Endothelial cell (in vitro differentiated cells): ENCODE results near the gene CIDEB. TPM values are rescaled to one million over a fixed set of nuclear protein-coding genes. Genes with fewer than 3 reads are reported as not detected.

ENCODE experiments used
- DNase-seq: peaks from one replicate; pipeline ENCODE4 v3.0.0; 2021; ENCODE audit warnings: low spot score
- H3K27ac Mint-ChIP-seq: one replicate; pipeline ENCODE4 v1.8.0; 2021; ENCODE audit warnings: mixed read lengths, inconsistent platforms; ENCODE audit not compliant: unreplicated experiment
- H3K27me3 Mint-ChIP-seq: one replicate; pipeline ENCODE4 v1.8.0; 2021; ENCODE audit warnings: mild to moderate bottlenecking, moderate library complexity, mixed read lengths, inconsistent platforms; ENCODE audit not compliant: unreplicated experiment
- H3K36me3 Mint-ChIP-seq: one replicate; pipeline ENCODE4 v1.8.0; 2021; ENCODE audit warnings: mild to moderate bottlenecking, low read depth, mixed read lengths, inconsistent platforms; ENCODE audit not compliant: unreplicated experiment
- H3K4me1 Mint-ChIP-seq: one replicate; pipeline ENCODE4 v1.8.0; 2021; ENCODE audit warnings: mild to moderate bottlenecking, mixed read lengths, inconsistent platforms; ENCODE audit not compliant: unreplicated experiment
- H3K4me3 Mint-ChIP-seq: one replicate; pipeline ENCODE4 v1.8.0; 2021; ENCODE audit warnings: mild to moderate bottlenecking, mixed read lengths, inconsistent platforms; ENCODE audit not compliant: unreplicated experiment
- H3K9me3 Mint-ChIP-seq: one replicate; pipeline ENCODE4 v1.8.0; 2021; ENCODE audit warnings: mixed read lengths, inconsistent platforms; ENCODE audit not compliant: unreplicated experiment
- total RNA-seq: library from RNA; stranded (reverse); fragmentation: NEBNext Ultra II Directional; extraction: Animal tissue kit (Norgen Biotek cat#: 25700); gene quantifications from one replicate; pipeline ENCODE4 v1.2.1, GENCODE V29; 2021; ENCODE audit not compliant: unreplicated experiment
- TF ChIP-seq, protein P1 (sequence below): fragments of 200-600 bp; sonication (generic); IDR thresholded peaks from one replicate; pipeline ENCODE4 v1.5.0; 2021; ENCODE audit warnings: antibody characterized with exemption; ENCODE audit not compliant: unreplicated experiment

Gene CIDEB
- total RNA-seq, 1 donor from 2014 or later = 0.82 TPM

DNA sequence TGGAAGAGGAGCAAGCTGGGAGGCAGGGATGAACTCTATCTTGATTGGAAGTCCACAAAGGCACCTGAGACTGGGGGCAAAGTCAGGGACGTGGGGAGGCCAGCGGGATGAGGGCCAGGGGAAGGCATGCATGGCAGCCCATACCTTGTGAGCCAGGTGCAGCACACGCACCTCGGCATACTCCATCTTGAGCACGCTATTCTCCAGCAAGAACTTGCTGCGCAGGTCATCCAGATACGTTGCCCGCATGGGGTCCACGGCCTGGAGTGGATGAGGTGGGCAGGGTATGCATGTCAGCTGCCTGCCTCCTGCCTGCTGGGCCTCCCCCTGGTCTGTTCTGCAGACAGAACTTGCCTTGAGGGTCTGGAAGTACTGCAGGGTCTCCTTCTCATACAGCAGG lies 40.3 kb downstream of the CIDEB start:
- DNase-seq = no peak
- Mint-ChIP-seq H3K9me3 (no peaks in the 10 kb centered on the region), H3K4me1 (peaks cover 9% of the 10 kb centered on the region), H3K36me3 (peaks cover 14% of the 10 kb centered on the region), H3K27ac (peak overlapping the region; percentile 38), H3K27me3 (peaks cover 9% of the 10 kb centered on the region), H3K4me3 (peak overlapping the region; percentile 29)
- TF ChIP-seq, protein P1, sequence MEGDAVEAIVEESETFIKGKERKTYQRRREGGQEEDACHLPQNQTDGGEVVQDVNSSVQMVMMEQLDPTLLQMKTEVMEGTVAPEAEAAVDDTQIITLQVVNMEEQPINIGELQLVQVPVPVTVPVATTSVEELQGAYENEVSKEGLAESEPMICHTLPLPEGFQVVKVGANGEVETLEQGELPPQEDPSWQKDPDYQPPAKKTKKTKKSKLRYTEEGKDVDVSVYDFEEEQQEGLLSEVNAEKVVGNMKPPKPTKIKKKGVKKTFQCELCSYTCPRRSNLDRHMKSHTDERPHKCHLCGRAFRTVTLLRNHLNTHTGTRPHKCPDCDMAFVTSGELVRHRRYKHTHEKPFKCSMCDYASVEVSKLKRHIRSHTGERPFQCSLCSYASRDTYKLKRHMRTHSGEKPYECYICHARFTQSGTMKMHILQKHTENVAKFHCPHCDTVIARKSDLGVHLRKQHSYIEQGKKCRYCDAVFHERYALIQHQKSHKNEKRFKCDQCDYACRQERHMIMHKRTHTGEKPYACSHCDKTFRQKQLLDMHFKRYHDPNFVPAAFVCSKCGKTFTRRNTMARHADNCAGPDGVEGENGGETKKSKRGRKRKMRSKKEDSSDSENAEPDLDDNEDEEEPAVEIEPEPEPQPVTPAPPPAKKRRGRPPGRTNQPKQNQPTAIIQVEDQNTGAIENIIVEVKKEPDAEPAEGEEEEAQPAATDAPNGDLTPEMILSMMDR = no peak

DNA sequence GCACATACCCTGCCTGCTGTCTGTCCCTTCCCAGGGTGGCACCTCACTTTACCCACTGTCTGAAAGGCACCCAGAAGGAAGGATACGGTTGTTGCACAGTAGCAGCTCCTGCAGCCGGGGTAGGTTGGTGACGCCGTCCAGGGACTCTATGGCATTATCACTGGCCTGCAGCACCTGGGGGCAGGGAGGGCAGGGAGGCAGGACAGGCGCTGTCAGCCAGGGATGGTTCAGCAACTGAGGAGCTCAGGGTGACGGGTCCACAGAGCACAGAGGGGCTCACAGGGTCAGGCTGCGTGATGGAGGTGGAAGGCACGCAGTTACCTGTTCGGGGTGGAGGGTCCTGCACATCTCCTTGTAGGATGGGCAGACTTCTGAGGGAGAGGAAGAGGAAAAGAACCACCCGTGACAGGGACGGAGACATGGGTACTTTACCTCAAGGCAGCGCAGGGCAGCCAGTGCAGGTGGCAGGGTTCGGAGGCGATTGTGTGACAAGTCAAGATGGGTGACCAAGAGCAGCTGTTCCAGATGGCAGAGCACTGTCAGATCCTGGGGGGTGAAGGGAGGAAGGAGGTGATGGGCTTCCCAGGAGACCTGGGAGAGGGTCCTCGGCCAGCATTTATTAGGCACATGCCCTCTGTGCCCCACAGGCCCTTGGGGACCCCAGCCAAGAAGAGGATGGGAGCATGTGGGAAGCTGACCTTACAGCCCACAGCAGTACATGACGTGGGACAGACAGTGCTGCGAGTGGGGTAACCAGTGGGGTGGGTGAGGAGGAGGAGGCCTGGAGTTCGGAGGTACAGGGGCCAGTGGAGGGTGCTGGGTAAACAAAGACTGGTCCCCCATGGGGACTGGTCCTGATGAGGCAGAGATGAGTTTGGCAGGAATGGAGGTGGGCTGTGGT lies 41.2 kb downstream of the CIDEB start:
- H3K9me3 Mint-ChIP-seq = no peaks in the 10 kb centered on the region
- no peak overlapping the region for H3K27ac Mint-ChIP-seq
- peak overlapping the region; percentile 29 for H3K4me3 Mint-ChIP-seq
- peaks cover 2% of the 10 kb centered on the region for H3K4me1 Mint-ChIP-seq
- DNase-seq = no peak
- peaks cover 4% of the 10 kb centered on the region for H3K27me3 Mint-ChIP-seq
- peaks cover 10% of the 10 kb centered on the region for H3K36me3 Mint-ChIP-seq
- TF ChIP-seq, protein P1 = no peak

DNA sequence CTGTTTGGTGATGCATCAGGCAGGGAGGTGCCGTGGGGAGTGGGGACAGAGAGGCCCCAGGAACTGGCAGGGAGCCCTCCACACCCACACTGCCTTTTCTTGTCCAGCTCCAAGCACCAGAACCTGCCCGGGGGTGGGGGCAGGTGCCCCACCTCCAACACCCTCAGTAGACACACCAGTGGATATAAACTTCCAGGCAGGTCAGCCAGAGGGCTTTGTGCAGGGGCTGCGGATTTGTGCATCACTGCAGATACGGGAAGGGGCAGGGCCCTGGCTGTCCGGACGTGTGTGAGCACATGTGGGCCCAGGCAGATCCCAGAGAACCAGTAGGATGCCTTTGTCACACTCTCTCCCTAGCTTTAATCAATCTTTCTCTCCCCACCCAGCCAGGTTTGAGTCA lies 43.5 kb downstream of the CIDEB start:
- Mint-ChIP-seq H3K4me3 (no peak overlapping the region), H3K9me3 (no peaks in the 10 kb centered on the region), H3K4me1 (peaks cover 2% of the 10 kb centered on the region), H3K27me3 (peaks cover 11% of the 10 kb centered on the region), H3K27ac (no peak overlapping the region), H3K36me3 (peaks cover 10% of the 10 kb centered on the region)
- no peak for DNase-seq
- TF ChIP-seq, protein P1 = no peak

DNA sequence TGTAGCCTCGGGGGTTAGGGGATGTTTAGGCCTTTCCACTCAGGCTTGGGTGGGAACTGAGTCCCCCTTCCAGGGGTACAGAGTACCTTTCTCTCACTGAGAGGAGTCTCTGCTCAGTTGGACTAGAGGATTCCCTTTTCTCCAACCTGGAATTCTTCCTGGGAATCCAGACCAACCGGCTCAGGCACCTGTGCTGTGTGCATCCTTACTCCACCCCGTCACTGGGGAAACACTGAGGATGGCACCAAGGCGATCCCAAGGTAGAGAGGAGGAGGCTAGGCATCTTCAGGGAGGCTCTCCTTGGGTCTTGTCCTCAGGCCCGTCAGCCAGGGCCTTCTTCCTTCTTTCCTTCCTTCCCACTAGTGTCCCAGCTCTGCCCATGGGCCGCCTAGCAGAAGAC lies 43.9 kb downstream of the CIDEB start:
- H3K36me3 Mint-ChIP-seq = peaks cover 10% of the 10 kb centered on the region
- no peak for DNase-seq
- no peak overlapping the region for H3K4me3 Mint-ChIP-seq
- peaks cover 11% of the 10 kb centered on the region for H3K27me3 Mint-ChIP-seq
- H3K27ac Mint-ChIP-seq = no peak overlapping the region
- peaks cover 2% of the 10 kb centered on the region for H3K4me1 Mint-ChIP-seq
- TF ChIP-seq, protein P1 = no peak
- H3K9me3 Mint-ChIP-seq = no peaks in the 10 kb centered on the region
